Astrocyte of the cerebellum (primary cell): Measurements from ENCODE around the gene TNNT2.

Experiments used
- DNase-seq: peaks from one replicate; pipeline ENCODE4 v3.0.0-alpha.2; 2011; ENCODE audit warnings: low read depth
- H3K4me3 ChIP-seq: 2 replicates; pipeline ENCODE4 v1.5.1; 2011; ENCODE audit warnings: mild to moderate bottlenecking, low read depth, low read length, moderate library complexity
- CTCF ChIP-seq: IDR thresholded peaks from 2 replicates; pipeline ENCODE4 v1.5.1; 2012; ENCODE audit warnings: low read length, low read depth, moderate library complexity, mild to moderate bottlenecking; ENCODE audit errors: missing control alignments
- in situ Hi-C: cut with HindIII; loops from 2 replicates; pipeline ENCODE4 v1.10.0; 2017; ENCODE audit warnings: low sequenced_read_pairs

Gene TNNT2

DNA sequence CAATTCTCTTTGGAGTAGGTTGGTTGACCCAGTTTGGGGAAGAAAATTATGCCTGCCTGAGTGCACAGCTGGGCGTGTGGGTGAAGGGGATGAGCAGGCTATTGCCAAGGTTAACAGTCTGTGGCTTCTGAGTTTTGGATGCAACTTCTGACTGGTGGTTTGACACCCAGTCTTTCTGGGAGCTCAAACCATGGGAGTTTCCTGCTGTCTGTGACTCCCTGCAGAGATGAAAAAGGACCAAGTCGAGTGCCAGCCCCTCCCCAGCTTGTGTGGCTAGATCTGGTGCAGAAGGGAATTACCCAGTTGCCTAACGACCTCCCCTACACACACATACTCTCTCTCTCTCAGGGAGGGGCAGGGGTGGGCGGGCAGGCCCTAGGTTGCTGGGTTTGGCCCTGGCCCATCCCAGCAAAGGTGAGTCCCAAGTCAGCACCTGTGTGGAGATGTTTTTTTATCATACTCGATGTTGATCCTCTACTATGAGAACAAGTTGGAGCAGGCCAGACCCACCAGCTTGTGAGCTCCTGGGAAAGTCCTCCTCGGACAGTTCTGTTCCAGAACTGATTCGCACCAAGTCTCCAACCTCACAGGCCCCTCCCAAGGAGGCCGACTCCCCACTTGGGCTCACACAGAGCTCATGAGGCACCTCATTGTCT, 66.0 kb downstream of the TNNT2 start:
- no peak for TF ChIP-seq CTCF
- no peak for DNase-seq
- H3K4me3 ChIP-seq, result no peak overlapping the region
- in situ Hi-C loops, result no loop called here

DNA sequence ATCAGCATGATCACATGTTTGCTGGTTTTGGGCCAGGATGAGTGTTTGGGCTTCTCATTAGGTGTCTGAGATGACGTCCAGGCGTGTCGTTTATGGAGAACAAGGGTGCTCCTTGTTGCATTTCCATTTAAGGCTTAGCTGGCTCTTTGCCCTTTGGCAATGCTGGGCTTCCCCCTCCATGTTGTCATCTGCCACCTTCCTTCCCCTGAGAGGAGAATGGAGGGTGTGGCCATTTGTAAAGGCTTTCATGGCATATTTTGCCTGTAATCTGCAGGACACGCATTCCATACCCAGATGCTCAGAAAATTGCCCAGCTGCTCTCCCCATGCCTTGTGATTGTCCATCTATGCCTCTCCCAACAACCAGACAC, 66.5 kb downstream of the TNNT2 start:
- in situ Hi-C loops, result no loop called here
- no peak for TF ChIP-seq CTCF
- H3K4me3 ChIP-seq, result no peak overlapping the region
- no peak for DNase-seq

DNA sequence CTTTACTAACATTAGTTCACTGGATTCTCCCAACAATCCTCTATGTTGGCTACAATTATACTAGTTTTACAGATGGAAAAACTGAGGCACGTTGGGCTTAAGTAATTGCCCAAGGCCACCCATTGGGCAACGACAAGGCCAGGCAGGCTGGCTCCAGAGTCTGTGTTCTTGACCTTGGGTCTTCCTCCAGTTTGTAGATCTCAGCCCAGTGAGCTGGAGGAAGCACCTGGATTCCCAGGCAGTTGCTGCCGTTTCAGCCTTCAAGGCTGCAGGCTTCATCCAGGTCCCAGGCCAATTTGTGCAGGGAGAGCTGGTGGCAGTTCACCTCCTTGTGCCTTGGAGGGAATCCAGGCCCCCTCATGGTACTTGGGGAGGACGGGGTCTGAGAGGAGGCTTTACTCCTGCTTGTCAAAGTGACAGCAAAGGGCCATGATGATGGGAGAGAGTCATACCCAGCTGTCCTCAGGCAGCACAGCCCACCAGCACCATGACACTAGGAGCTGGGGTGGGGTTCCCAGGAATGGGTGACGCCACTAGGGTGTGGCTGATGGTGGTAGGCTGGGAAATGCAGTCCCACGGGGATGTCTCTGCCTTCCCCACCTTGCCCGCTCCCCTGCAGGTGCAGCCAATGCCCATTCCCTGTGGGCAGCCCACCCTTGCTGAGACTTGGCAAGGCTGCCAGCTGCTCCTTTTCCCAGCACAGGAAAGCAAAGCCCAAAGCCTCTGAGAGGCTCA, 67.1 kb downstream of the TNNT2 start:
- DNase-seq, result no peak
- in situ Hi-C loops, result no loop called here
- no peak overlapping the region for H3K4me3 ChIP-seq
- no peak for TF ChIP-seq CTCF

DNA sequence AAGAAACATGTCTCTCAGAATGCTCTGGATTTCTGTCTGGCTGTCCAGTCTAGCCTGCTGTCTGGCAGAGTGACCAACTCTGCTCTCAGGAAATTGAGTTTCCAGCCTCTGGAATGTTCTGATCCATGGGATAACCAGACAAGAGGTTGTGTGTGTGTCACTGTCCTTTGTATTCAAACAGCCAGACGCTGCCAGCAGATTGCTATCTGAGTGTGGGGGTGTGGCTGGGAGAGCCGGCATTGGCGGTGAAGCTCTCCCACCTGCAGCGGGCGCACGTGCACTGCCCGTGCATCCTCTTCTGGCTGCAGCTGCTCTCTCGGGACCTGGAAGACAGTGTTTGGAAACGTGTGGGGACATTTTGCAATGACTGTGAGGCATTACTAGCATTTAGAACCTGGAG, 68.1 kb downstream of the TNNT2 start:
- DNase-seq, result no peak
- in situ Hi-C loops, result loop anchor here (10.0 kb wide), 1 partner anchor 85 kb away; no protein-coding TSS in a partner anchor
- no peak overlapping the region for H3K4me3 ChIP-seq
- peak; percentile 4 for TF ChIP-seq CTCF
